ENCODE results near the gene LRP1-AS. TPM values are rescaled to one million over a fixed set of nuclear protein-coding genes. Genes with fewer than 3 reads are reported as not detected.
A peak's percentile ranks its signal among the peaks of the same experiment; 100 is the strongest.

Gene LRP1-AS
- total RNA-seq, 2 donors from 2014 or later = not detected

DNA sequence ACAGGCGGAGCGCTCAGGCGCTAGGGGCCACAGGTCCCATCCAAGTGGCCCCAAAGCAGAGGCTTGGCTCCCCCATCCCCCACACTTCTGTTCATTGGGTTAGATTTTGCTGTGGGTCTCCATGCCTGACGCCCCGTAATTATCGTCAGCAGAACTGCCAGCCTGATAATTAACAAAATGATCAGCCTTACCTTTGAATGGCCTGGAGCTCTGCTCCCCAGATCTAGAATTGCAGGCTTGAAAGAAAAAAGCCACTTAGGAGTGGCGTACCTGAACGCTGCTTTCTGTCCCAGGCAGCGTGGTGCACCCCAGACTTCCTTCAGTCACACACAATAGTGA lies 28.7 kb upstream of the LRP1-AS start:
- peaks cover 2% of the 10 kb centered on the region for H3K36me3 Mint-ChIP-seq (ENCODE audit: low read depth)
- H3K9me3 ChIP-seq (ENCODE audit: control insufficient read depth, low read length, poor library complexity, severe bottlenecking) = no peaks in the 10 kb centered on the region
- peaks cover 3% of the 10 kb centered on the region for H3K4me1 Mint-ChIP-seq
- H3K27ac Mint-ChIP-seq = no peak overlapping the region
- DNase-seq (no peak), ATAC-seq (no peak)
- H3K4me3 Mint-ChIP-seq = no peak overlapping the region
- peaks cover 9% of the 10 kb centered on the region for H3K27me3 Mint-ChIP-seq

DNA sequence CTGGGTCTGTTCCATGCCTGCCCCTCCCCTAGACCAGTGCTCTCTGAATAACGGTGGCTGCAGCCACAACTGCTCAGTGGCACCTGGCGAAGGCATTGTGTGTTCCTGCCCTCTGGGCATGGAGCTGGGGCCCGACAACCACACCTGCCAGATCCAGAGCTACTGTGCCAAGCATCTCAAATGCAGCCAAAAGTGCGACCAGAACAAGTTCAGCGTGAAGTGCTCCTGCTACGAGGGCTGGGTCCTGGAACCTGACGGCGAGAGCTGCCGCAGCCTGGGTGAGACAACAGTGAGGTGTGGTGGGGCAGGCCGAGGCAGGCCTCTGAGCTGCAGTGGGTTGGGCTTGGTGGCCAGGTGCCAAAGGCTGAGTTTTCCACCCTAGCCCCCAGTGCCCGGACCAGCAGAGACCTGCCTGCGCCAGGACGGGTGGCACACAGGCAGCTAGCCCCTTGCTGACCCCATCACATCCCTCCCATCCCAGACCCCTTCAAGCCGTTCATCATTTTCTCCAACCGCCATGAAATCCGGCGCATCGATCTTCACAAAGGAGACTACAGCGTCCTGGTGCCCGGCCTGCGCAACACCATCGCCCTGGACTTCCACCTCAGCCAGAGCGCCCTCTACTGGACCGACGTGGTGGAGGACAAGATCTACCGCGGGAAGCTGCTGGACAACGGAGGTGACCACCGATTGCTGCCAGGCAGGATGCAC lies 28.2 kb upstream of the LRP1-AS start:
- no peak overlapping the region for H3K4me3 Mint-ChIP-seq
- H3K36me3 Mint-ChIP-seq (ENCODE audit: low read depth) = peaks cover 2% of the 10 kb centered on the region
- no peak overlapping the region for H3K27ac Mint-ChIP-seq
- H3K9me3 ChIP-seq (ENCODE audit: control insufficient read depth, low read length, poor library complexity, severe bottlenecking) = no peaks in the 10 kb centered on the region
- peaks cover 3% of the 10 kb centered on the region for H3K4me1 Mint-ChIP-seq
- peaks cover 9% of the 10 kb centered on the region for H3K27me3 Mint-ChIP-seq
- ATAC-seq = no peak
- DNase-seq = peak in 1 of 3 donors; percentile 30

DNA sequence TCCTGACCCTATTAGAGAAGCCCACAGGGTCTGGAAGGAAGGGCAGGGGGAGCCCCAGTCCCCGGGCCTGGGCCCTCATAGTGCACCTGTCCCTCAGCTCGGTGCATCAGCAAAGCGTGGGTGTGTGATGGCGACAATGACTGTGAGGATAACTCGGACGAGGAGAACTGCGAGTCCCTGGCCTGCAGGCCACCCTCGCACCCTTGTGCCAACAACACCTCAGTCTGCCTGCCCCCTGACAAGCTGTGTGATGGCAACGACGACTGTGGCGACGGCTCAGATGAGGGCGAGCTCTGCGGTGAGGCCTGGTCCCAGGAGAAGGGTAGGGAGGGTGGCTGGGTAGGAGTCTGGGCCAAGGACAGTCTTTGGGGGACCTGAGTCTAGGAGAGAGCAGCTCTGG lies 26.3 kb upstream of the LRP1-AS start:
- ATAC-seq (no peak), DNase-seq (no peak)
- H3K4me3 Mint-ChIP-seq = no peak overlapping the region
- H3K27ac Mint-ChIP-seq = no peak overlapping the region
- H3K4me1 Mint-ChIP-seq = no peaks in the 10 kb centered on the region
- H3K9me3 ChIP-seq (ENCODE audit: control insufficient read depth, low read length, poor library complexity, severe bottlenecking) = no peaks in the 10 kb centered on the region
- H3K36me3 Mint-ChIP-seq (ENCODE audit: low read depth) = peaks cover 2% of the 10 kb centered on the region
- peaks cover 9% of the 10 kb centered on the region for H3K27me3 Mint-ChIP-seq

DNA sequence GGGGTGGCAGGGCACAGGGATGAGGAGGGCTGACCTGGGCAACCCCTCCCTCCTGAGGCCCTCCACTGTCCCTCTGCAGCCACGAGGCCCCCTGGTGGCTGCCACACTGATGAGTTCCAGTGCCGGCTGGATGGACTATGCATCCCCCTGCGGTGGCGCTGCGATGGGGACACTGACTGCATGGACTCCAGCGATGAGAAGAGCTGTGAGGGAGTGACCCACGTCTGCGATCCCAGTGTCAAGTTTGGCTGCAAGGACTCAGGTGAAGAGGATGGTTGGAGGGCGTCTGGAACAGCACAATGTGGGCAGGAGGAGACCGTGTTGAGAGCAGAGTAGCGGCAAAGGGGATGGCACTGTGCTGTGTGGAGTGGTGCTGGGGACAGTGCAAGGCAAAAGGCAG lies 25.7 kb upstream of the LRP1-AS start:
- ATAC-seq (no peak), DNase-seq (no peak)
- Mint-ChIP-seq H3K27ac (peak overlapping the region; percentile 72), H3K4me3 (no peak overlapping the region), H3K4me1 (no peaks in the 10 kb centered on the region), H3K36me3 (ENCODE audit: low read depth) (peaks cover 2% of the 10 kb centered on the region), H3K27me3 (peaks cover 9% of the 10 kb centered on the region)
- no peaks in the 10 kb centered on the region for H3K9me3 ChIP-seq (ENCODE audit: control insufficient read depth, low read length, poor library complexity, severe bottlenecking)

DNA sequence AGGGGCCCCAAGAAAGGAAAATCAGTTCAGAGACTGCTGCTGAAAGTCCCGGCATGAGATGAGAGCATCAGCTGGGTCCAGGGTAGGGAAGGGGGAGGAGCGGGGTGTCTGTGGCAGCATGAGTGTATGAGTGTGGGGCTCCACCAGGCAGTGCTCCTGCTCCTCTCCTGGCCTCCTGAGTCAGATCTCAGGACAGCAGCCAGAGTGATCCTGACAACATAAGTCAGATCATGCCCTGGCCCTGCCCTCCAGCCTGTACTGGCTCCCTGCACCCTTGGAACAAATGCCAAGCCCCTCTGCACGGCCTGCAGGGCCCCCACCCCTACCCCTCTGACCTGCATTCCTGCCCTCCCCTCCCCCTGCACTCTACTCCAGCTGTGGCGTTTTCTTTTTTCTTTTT lies 24.2 kb upstream of the LRP1-AS start:
- peaks cover 2% of the 10 kb centered on the region for H3K4me1 Mint-ChIP-seq
- no peak overlapping the region for H3K4me3 Mint-ChIP-seq
- H3K27me3 Mint-ChIP-seq = peaks cover 9% of the 10 kb centered on the region
- no peaks in the 10 kb centered on the region for H3K9me3 ChIP-seq (ENCODE audit: control insufficient read depth, low read length, poor library complexity, severe bottlenecking)
- ATAC-seq (no peak), DNase-seq (no peak)
- H3K27ac Mint-ChIP-seq = peak overlapping the region; percentile 41
- peaks cover 2% of the 10 kb centered on the region for H3K36me3 Mint-ChIP-seq (ENCODE audit: low read depth)

DNA sequence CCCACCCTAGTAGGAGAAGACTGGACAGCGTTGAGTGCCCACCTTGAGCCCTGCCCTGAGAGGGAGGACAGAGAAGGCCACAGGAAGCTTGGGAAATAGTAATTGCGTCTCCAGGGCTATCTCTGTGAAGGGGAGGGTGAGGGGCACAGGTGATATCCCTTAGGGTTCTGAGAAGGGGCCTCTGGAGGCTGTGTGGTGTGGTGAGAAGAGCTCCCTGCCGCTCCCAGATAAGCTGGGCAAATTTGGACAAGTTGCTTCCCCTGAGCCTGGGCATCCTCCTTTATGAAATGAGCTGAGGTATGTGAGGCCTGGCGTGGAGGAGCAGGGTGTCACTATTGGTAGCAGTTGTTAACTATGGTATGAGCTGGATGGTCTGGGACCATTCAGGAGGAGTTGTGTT lies 23.5 kb upstream of the LRP1-AS start:
- peak overlapping the region; percentile 41 for H3K27ac Mint-ChIP-seq
- no peak for ATAC-seq

DNA sequence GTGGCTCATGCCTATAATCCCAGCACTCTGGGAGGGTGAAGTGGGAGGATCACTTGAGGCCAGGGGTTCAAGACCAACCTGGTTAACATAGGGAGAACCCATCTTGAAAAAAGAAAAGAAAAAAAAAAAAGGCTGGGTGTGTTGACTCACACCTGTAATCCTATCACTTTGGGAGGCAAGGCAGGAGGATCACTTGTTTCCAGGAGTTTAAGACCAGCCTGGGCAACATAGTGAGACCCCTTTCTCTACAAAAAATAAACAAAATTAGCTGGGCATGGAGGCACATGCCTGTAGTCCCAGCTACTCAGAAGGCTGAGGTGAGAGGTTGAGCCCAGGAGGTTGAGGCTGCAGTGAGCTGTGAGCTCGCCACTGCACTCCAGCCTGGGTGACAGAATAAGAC lies 23.0 kb upstream of the LRP1-AS start:
- H3K9me3 ChIP-seq (ENCODE audit: control insufficient read depth, low read length, poor library complexity, severe bottlenecking) = no peaks in the 10 kb centered on the region
- H3K4me1 Mint-ChIP-seq = peaks cover 2% of the 10 kb centered on the region
- no peak overlapping the region for H3K27ac Mint-ChIP-seq
- H3K27me3 Mint-ChIP-seq = peaks cover 9% of the 10 kb centered on the region
- peaks cover 2% of the 10 kb centered on the region for H3K36me3 Mint-ChIP-seq (ENCODE audit: low read depth)
- no peak for DNase-seq
- ATAC-seq = no peak
- H3K4me3 Mint-ChIP-seq = no peak overlapping the region

More for the DNA sequence above, 23.5 kb upstream of the LRP1-AS start:
- DNase-seq = no peak
- no peak overlapping the region for H3K4me3 Mint-ChIP-seq
- H3K9me3 ChIP-seq (ENCODE audit: control insufficient read depth, low read length, poor library complexity, severe bottlenecking) = no peaks in the 10 kb centered on the region
- H3K27me3 Mint-ChIP-seq = peaks cover 9% of the 10 kb centered on the region
- H3K4me1 Mint-ChIP-seq = peaks cover 2% of the 10 kb centered on the region
- H3K36me3 Mint-ChIP-seq (ENCODE audit: low read depth) = peaks cover 2% of the 10 kb centered on the region

DNA sequence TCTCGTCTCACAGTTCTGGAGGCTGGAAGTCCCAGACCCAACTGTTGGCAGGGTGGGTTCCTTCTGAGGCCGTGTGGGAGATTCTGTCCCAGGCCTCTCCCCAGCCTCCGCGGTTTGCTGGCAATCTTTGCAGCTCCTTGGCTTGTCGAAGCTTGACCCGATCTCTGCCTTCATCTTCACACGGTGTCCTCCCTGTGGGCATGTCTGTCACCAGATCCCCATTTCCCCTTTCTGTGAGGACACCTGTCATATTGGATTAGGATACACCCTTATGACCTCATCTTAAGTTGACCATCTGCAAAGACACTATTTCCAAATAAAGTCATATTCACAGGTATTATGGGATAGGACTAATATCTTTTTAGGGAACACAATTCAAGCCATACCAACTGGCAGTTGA lies 22.6 kb upstream of the LRP1-AS start:
- Mint-ChIP-seq H3K36me3 (ENCODE audit: low read depth) (peaks cover 2% of the 10 kb centered on the region), H3K27me3 (peaks cover 11% of the 10 kb centered on the region), H3K4me3 (no peak overlapping the region), H3K4me1 (peaks cover 3% of the 10 kb centered on the region), H3K27ac (no peak overlapping the region)
- DNase-seq (no peak), ATAC-seq (no peak)
- H3K9me3 ChIP-seq (ENCODE audit: control insufficient read depth, low read length, poor library complexity, severe bottlenecking) = no peaks in the 10 kb centered on the region

DNA sequence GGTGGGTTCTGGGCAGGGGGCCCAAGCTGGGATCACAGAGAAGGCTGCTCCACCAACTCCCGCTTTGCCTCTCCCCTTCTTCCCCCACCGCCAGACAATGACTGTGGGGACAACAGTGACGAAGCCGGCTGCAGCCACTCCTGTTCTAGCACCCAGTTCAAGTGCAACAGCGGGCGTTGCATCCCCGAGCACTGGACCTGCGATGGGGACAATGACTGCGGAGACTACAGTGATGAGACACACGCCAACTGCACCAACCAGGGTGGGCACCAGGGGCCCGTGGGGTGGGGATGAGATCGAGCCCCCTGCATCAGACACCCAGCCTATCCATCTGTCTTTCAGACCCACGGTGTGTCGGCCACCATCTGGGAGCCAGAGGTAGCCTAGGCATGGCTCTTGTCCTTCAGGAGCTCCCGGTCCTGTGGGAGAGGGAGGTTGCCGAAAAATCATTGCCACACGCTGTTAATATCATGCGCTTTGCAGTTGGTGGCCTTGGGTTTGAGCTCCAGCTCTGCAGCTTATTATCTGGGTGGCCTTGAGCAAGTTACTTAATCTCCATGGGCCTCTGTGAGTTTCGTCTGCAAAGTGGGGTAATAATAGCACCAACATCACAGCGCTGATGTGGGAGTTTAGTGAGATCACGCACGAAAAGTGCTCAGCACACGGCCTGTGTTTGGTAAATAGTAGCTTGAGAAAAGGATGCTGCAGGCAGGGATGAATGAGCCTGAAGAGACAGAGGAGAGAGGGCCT lies 21.8 kb upstream of the LRP1-AS start:
- no peak overlapping the region for H3K27ac Mint-ChIP-seq
- peaks cover 2% of the 10 kb centered on the region for H3K36me3 Mint-ChIP-seq (ENCODE audit: low read depth)
- no peak for DNase-seq
- no peak for ATAC-seq
- H3K9me3 ChIP-seq (ENCODE audit: control insufficient read depth, low read length, poor library complexity, severe bottlenecking) = no peaks in the 10 kb centered on the region
- no peak overlapping the region for H3K4me3 Mint-ChIP-seq
- peaks cover 8% of the 10 kb centered on the region for H3K4me1 Mint-ChIP-seq
- peaks cover 14% of the 10 kb centered on the region for H3K27me3 Mint-ChIP-seq

DNA sequence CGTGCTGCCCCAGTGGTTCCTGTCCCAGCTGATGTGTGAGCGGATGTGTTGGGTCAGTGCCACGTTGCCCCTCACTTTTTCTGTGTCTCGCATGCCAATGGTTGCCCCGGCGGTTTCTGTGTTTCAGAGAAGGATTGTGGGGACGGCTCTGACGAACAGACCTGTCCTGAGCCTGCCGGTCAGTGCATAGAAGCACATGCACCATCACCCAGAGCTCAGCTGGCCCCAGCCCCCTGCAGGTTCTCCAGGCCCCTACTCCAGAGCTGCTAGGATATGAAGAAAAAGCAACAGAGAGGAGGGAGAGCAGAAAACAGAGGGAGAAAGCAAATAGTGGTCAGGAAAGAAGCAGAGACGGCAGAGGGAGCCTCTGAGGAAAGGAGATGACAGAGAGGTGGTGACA lies 20.6 kb upstream of the LRP1-AS start:
- Mint-ChIP-seq H3K27ac (no peak overlapping the region), H3K4me1 (peaks cover 8% of the 10 kb centered on the region), H3K36me3 (ENCODE audit: low read depth) (peaks cover under 1% of the 10 kb centered on the region), H3K27me3 (peaks cover 10% of the 10 kb centered on the region), H3K4me3 (no peak overlapping the region)
- ATAC-seq (no peak), DNase-seq (no peak)
- no peaks in the 10 kb centered on the region for H3K9me3 ChIP-seq (ENCODE audit: control insufficient read depth, low read length, poor library complexity, severe bottlenecking)

DNA sequence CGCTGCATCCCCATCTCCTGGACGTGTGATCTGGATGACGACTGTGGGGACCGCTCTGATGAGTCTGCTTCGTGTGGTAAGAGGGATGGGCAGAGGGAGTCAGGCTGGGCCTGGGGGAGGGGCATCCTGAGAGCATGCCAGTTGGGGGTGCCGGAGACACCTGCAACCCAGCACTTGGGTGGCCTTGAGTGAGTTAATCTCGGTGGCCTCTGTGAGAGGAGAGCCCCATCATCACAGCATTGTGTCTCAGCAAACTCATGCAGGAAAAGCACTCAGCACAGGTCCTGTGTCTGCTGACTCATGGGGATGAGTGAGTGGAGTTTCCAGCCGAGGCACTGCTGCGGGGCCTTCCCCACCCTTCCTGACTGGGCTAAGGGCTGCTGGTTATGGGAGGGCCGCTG lies 19.6 kb upstream of the LRP1-AS start:
- DNase-seq = no peak
- Mint-ChIP-seq H3K27me3 (peaks cover 5% of the 10 kb centered on the region), H3K27ac (no peak overlapping the region), H3K36me3 (ENCODE audit: low read depth) (no peaks in the 10 kb centered on the region), H3K4me1 (peaks cover 8% of the 10 kb centered on the region), H3K4me3 (no peak overlapping the region)
- no peak for ATAC-seq
- H3K9me3 ChIP-seq (ENCODE audit: control insufficient read depth, low read length, poor library complexity, severe bottlenecking) = no peaks in the 10 kb centered on the region

DNA sequence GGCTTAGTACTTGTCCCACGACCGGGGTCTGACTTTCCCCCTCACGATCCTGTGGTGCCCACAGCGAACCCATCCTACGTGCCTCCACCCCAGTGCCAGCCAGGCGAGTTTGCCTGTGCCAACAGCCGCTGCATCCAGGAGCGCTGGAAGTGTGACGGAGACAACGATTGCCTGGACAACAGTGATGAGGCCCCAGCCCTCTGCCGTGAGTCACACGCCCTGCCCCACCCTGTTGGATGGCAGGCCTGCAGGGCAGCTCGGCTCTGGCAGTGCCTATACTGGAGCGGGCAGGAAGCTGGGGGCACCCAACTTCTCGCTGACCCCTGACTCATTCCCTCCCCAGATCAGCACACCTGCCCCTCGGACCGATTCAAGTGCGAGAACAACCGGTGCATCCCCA lies 18.3 kb upstream of the LRP1-AS start:
- Mint-ChIP-seq H3K4me1 (peaks cover 11% of the 10 kb centered on the region), H3K27me3 (peaks cover 12% of the 10 kb centered on the region), H3K36me3 (ENCODE audit: low read depth) (peaks cover 6% of the 10 kb centered on the region), H3K27ac (no peak overlapping the region), H3K4me3 (no peak overlapping the region)
- H3K9me3 ChIP-seq (ENCODE audit: control insufficient read depth, low read length, poor library complexity, severe bottlenecking) = no peaks in the 10 kb centered on the region
- ATAC-seq (no peak), DNase-seq (no peak)

DNA sequence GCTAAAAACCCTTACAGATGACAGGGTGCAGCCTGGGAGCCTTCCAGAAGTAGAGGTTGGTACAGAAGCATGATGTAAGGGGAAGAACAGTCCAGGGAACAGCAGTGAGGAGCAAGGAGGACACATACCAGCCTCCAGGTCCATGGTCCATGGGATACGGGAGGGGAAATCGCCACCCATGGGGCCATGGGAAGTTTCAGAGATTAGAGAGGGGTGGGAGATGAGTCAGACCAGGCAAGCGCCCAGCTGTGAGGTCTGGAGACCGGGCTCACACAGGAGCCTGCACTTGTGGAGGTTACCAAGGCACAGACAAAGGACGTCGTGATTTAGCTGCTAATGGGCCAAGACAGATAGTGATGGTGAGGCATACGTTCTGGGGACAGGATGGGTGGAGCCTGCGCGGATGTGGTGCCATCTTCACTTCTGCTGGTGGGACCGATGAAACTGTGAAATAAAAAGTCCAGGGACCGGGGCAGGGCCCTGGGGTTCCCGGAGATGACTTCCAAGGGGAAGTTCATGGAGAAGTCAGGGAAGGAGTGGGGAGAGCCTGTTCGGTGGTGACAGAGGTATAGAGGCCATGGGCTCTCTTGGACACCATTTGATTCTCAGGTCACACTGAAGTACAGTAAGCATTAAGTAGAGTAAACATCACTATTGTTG lies 17.7 kb upstream of the LRP1-AS start:
- H3K36me3 Mint-ChIP-seq (ENCODE audit: low read depth) = peaks cover 10% of the 10 kb centered on the region
- H3K4me3 Mint-ChIP-seq = no peak overlapping the region
- ATAC-seq (no peak), DNase-seq (no peak)
- H3K27me3 Mint-ChIP-seq = peaks cover 12% of the 10 kb centered on the region
- no peak overlapping the region for H3K27ac Mint-ChIP-seq
- no peaks in the 10 kb centered on the region for H3K9me3 ChIP-seq (ENCODE audit: control insufficient read depth, low read length, poor library complexity, severe bottlenecking)
- peaks cover 13% of the 10 kb centered on the region for H3K4me1 Mint-ChIP-seq

Measured in T-helper 17 cell (primary cell).